GM18870 (cell line): Measurements from ENCODE around the gene HEATR1.
"Not testable (repeated sequence)": the region's sequence is repeated elsewhere in the genome, so short reads cannot be mapped to it uniquely, and the experiment has no call there.

Experiments used
- ATAC-seq: cut with Tn5 transposase; IDR thresholded peaks from one replicate; pipeline ENCODE4 v1.9.1; 2021; ENCODE audit warnings: moderate library complexity; ENCODE audit not compliant: unreplicated experiment

HEATR1 gene

GRCh38 chr1:236589531-236589930 lies 14.8 kb downstream of the HEATR1 start:
- ATAC-seq, result no peak

GRCh38 chr1:236581528-236581927 lies 22.8 kb downstream of the HEATR1 start:
- ATAC-seq, result no peak

- ATAC-seq, result not testable (repeated sequence)
These were observed 23.9 kb downstream of the HEATR1 start for GRCh38 chr1:236580404-236580803.

GRCh38 chr1:236578661-236579060 lies 25.7 kb downstream of the HEATR1 start:
- ATAC-seq, result no peak

- not testable (repeated sequence) for ATAC-seq
These were observed 27.3 kb downstream of the HEATR1 start for GRCh38 chr1:236577041-236577440.

- ATAC-seq, result no peak
These were observed 28.3 kb downstream of the HEATR1 start for GRCh38 chr1:236576004-236576403.

- no peak for ATAC-seq
These were observed 28.8 kb downstream of the HEATR1 start for GRCh38 chr1:236575523-236575922.

- ATAC-seq, result no peak
These were observed 35.9 kb downstream of the HEATR1 start for GRCh38 chr1:236568285-236568894.

GRCh38 chr1:236565530-236565929 lies 38.8 kb downstream of the HEATR1 start:
- ATAC-seq, result no peak

GRCh38 chr1:236561976-236562375 lies 42.3 kb downstream of the HEATR1 start:
- ATAC-seq, result no peak

- no peak for ATAC-seq
These were observed 44.0 kb downstream of the HEATR1 start for GRCh38 chr1:236560213-236560771.

GRCh38 chr1:236558846-236559245 lies 45.5 kb downstream of the HEATR1 start:
- no peak for ATAC-seq

GRCh38 chr1:236558081-236558480 lies 46.2 kb downstream of the HEATR1 start:
- ATAC-seq, result no peak

GRCh38 chr1:236556606-236557005 lies 47.7 kb downstream of the HEATR1 start:
- no peak for ATAC-seq

- ATAC-seq, result no peak
These were observed 50.9 kb downstream of the HEATR1 start for GRCh38 chr1:236553370-236553769.

- no peak for ATAC-seq
These were observed 51.4 kb downstream of the HEATR1 start for GRCh38 chr1:236552901-236553300.

- ATAC-seq, result no peak
These were observed 52.2 kb downstream of the HEATR1 start for GRCh38 chr1:236552096-236552495.

- ATAC-seq, result no peak
These were observed 53.1 kb downstream of the HEATR1 start for GRCh38 chr1:236550961-236551851.

- ATAC-seq, result no peak
These were observed 55.9 kb downstream of the HEATR1 start for GRCh38 chr1:236548452-236548851.

- ATAC-seq, result no peak
These were observed 58.6 kb downstream of the HEATR1 start for GRCh38 chr1:236545621-236546169.

- no peak for ATAC-seq
These were observed 61.1 kb downstream of the HEATR1 start for GRCh38 chr1:236543065-236543669.
